Right cardiac atrium (tissue), 5 donors: Measurements from ENCODE around the gene SFXN1. TPM values are rescaled to one million over a fixed set of nuclear protein-coding genes. Genes with fewer than 3 reads are reported as not detected.
A peak's percentile ranks its signal among the peaks of the same experiment; 100 is the strongest.

Experiments
- ATAC-seq, 2 donors: fragments of 200-7000 bp; cut with Tn5 transposase; one replicate each; pipeline versions ENCODE4 v1.8.0 to v1.9.1; 2020; ENCODE audit warnings: moderate library complexity in 2 of 2, mild to moderate bottlenecking in 1 of 2
- DNase-seq, 3 donors: peaks; one replicate each; pipeline ENCODE4 v3.0.0-alpha.2; 2020
- H3K27ac ChIP-seq: one replicate; pipeline ENCODE4 v1.5.1; 2013; ENCODE audit warnings: mild to moderate bottlenecking, low read length, control low read depth, moderate library complexity
- H3K27me3 ChIP-seq: one replicate; pipeline ENCODE4 v1.6.1; 2013; ENCODE audit not compliant: control insufficient read depth, insufficient read depth
- H3K4me1 ChIP-seq: one replicate; pipeline ENCODE4 v1.6.1; 2013; ENCODE audit warnings: low read length; ENCODE audit not compliant: control insufficient read depth, insufficient read depth
- H3K4me3 ChIP-seq: one replicate; pipeline ENCODE4 v1.5.1; 2013; ENCODE audit warnings: low read length, control low read depth
- H3K9me3 ChIP-seq: one replicate; pipeline ENCODE4 v1.6.1; 2013; ENCODE audit warnings: low read length; ENCODE audit not compliant: control insufficient read depth
- WGBS: extraction: QIAGEN DNeasy Blood & Tissue Kit; methylation state at CpG from one replicate; pipeline ENCODE4 v1.1.7; 2013; 5-methylcytosine and 5-hydroxymethylcytosine counted together
- intact Hi-C, 4 donors: fragments of 100-400 bp; cut with DNase I; formaldehyde crosslinking; loops; one replicate each; pipeline versions ENCODE4 v1.11.0 to v1.14.0; 2022 to 2023
- polyA plus RNA-seq: library from polyadenylated mRNA; stranded (reverse); fragments of 200-250 nt; gene quantifications from one replicate; pipeline ENCODE4 v1.2.3, GENCODE V29; 2013
- total RNA-seq, 4 donors: library from RNA; stranded (reverse); fragmentation: NEBNext Ultra II Directional; extraction: Animal tissue kit (Norgen Biotek cat#: 25700); gene quantifications; one replicate each; pipeline ENCODE4 v1.2.1, GENCODE V29; 2021
- donor health status: healthy with polysubstance abuse.
- donor health status: DM: no; HTN: yes; CAD: no.
- donor health status: DM: no; HTN: no; CAD: no.
- donor health status: DM: no; HTN: yes; CAD: no; lungs with severe emphysema.
- donor health status: DM: yes; HTN: yes; CAD: no.

The SFXN1 gene
- total and polyA plus RNA-seq, 5 donors: 14.7 to 37.6 (median 35.1) TPM

GRCh38 chr5:175478008-175478383, 364 bp upstream of the SFXN1 start:
- intact Hi-C loops: no loop called here
- DNase-seq (no peak), ATAC-seq (no peak)
- Histone ChIP-seq H3K9me3 (no peaks in the 10 kb centered on the region), H3K4me1 (peaks cover 5% of the 10 kb centered on the region), H3K4me3 (peak overlapping the region; percentile 77), H3K27me3 (no peaks in the 10 kb centered on the region), H3K27ac (peak overlapping the region; percentile 78)
- WGBS: 5% methylated on average over 12 of the region's 12 CpGs

- ATAC-seq (peak; percentile 12 to 35), DNase-seq (no peak)
- intact Hi-C loops: no loop called here
- Histone ChIP-seq H3K27me3 (no peaks in the 10 kb centered on the region), H3K4me1 (peaks cover 5% of the 10 kb centered on the region), H3K27ac (peak overlapping the region; percentile 78), H3K9me3 (no peaks in the 10 kb centered on the region), H3K4me3 (peak overlapping the region; percentile 77)
- 37% methylated on average over 13 of the region's 13 CpGs for WGBS
These were observed 943 bp downstream of the SFXN1 start for GRCh38 chr5:175479125-175479881.

- no peaks in the 10 kb centered on the region for H3K27me3 ChIP-seq
- 94% methylated on average over 8 of the region's 8 CpGs for WGBS
- no peak overlapping the region for H3K27ac ChIP-seq
- no peaks in the 10 kb centered on the region for H3K9me3 ChIP-seq
- DNase-seq (no peak), ATAC-seq (no peak)
- no peak overlapping the region for H3K4me3 ChIP-seq
- H3K4me1 ChIP-seq: peaks cover 5% of the 10 kb centered on the region
- intact Hi-C loops: no loop called here
These were observed 5.0 kb downstream of the SFXN1 start for GRCh38 chr5:175483337-175483736.

- H3K4me3 ChIP-seq: no peak overlapping the region
- intact Hi-C loops: no loop called here
- WGBS: 98% methylated on average over 26 of the region's 26 CpGs
- H3K9me3 ChIP-seq: no peaks in the 10 kb centered on the region
- H3K27me3 ChIP-seq: no peaks in the 10 kb centered on the region
- H3K4me1 ChIP-seq: peaks cover 5% of the 10 kb centered on the region
- ATAC-seq: no peak
- peak in 2 of 3 donors; percentile 46 to 54 for DNase-seq
- no peak overlapping the region for H3K27ac ChIP-seq
These were observed 6.0 kb downstream of the SFXN1 start for GRCh38 chr5:175484322-175484721.

- DNase-seq: no peak
These were observed 6.5 kb downstream of the SFXN1 start for GRCh38 chr5:175484829-175485228.

GRCh38 chr5:175485631-175486030, 7.3 kb downstream of the SFXN1 start:
- WGBS: 93% methylated on average over 6 of the region's 6 CpGs
- DNase-seq (no peak), ATAC-seq (no peak)
- H3K9me3 ChIP-seq: no peaks in the 10 kb centered on the region
- H3K4me1 ChIP-seq: no peaks in the 10 kb centered on the region
- no peak overlapping the region for H3K27ac ChIP-seq
- H3K4me3 ChIP-seq: no peak overlapping the region
- intact Hi-C loops: no loop called here
- no peaks in the 10 kb centered on the region for H3K27me3 ChIP-seq

More at GRCh38 chr5:175484829-175485228, 6.5 kb downstream of the SFXN1 start:
- no peak overlapping the region for H3K4me3 ChIP-seq
- WGBS: 95% methylated on average over 4 of the region's 4 CpGs
- peaks cover 2% of the 10 kb centered on the region for H3K4me1 ChIP-seq
- no peaks in the 10 kb centered on the region for H3K27me3 ChIP-seq
- ATAC-seq: no peak
- intact Hi-C loops: no loop called here
- H3K9me3 ChIP-seq: no peaks in the 10 kb centered on the region
- H3K27ac ChIP-seq: no peak overlapping the region

GRCh38 chr5:175487514-175488222, 9.3 kb downstream of the SFXN1 start:
- intact Hi-C loops: no loop called here
- ATAC-seq (no peak), DNase-seq (no peak)
- WGBS: 71% methylated on average over 11 of the region's 11 CpGs
- Histone ChIP-seq H3K4me3 (no peak overlapping the region), H3K4me1 (no peaks in the 10 kb centered on the region), H3K9me3 (no peaks in the 10 kb centered on the region), H3K27me3 (no peaks in the 10 kb centered on the region), H3K27ac (no peak overlapping the region)

- DNase-seq (no peak), ATAC-seq (no peak)
- H3K9me3 ChIP-seq: no peaks in the 10 kb centered on the region
- 76% methylated on average over 6 of the region's 6 CpGs for WGBS
- no peak overlapping the region for H3K27ac ChIP-seq
- intact Hi-C loops: no loop called here
- H3K4me3 ChIP-seq: no peak overlapping the region
- no peaks in the 10 kb centered on the region for H3K27me3 ChIP-seq
- H3K4me1 ChIP-seq: no peaks in the 10 kb centered on the region
These were observed 11.5 kb downstream of the SFXN1 start for GRCh38 chr5:175489693-175490443.

GRCh38 chr5:175491223-175491622, 12.9 kb downstream of the SFXN1 start:
- H3K9me3 ChIP-seq: no peaks in the 10 kb centered on the region
- intact Hi-C loops: no loop called here
- DNase-seq (no peak), ATAC-seq (no peak)
- no peaks in the 10 kb centered on the region for H3K27me3 ChIP-seq
- no peak overlapping the region for H3K27ac ChIP-seq
- 88% methylated on average over 6 of the region's 6 CpGs for WGBS
- H3K4me1 ChIP-seq: no peaks in the 10 kb centered on the region
- H3K4me3 ChIP-seq: no peak overlapping the region

- no peak for DNase-seq
- Histone ChIP-seq H3K27ac (no peak overlapping the region), H3K4me3 (no peak overlapping the region), H3K9me3 (no peaks in the 10 kb centered on the region), H3K4me1 (no peaks in the 10 kb centered on the region), H3K27me3 (no peaks in the 10 kb centered on the region)
- intact Hi-C loops: no loop called here
- 93% methylated on average over 7 of the region's 7 CpGs for WGBS
- no peak for ATAC-seq
These were observed 14.9 kb downstream of the SFXN1 start for GRCh38 chr5:175493260-175493659.

- no peak for ATAC-seq
- no peaks in the 10 kb centered on the region for H3K4me1 ChIP-seq
- no peaks in the 10 kb centered on the region for H3K9me3 ChIP-seq
- no peak overlapping the region for H3K4me3 ChIP-seq
- DNase-seq: no peak
- intact Hi-C loops: no loop called here
- WGBS: 96% methylated on average over 8 of the region's 8 CpGs
- H3K27ac ChIP-seq: no peak overlapping the region
- H3K27me3 ChIP-seq: no peaks in the 10 kb centered on the region
These were observed 15.4 kb downstream of the SFXN1 start for GRCh38 chr5:175493726-175494125.
